Gastrocnemius medialis (tissue), 4 donors: Measurements from ENCODE around the gene ATXN1. TPM values are rescaled to one million over a fixed set of nuclear protein-coding genes. Genes with fewer than 3 reads are reported as not detected.
A peak's percentile ranks its signal among the peaks of the same experiment; 100 is the strongest.
"Not testable (repeated sequence)": the region's sequence is repeated elsewhere in the genome, so short reads cannot be mapped to it uniquely, and the experiment has no call there.

Source experiments
- ATAC-seq, 2 donors: fragments of 150-250 bp; one replicate each; pipeline ENCODE4 v1.9.1; 2016
- DNase-seq, 2 donors: peaks; one replicate each; pipeline ENCODE4 v3.0.0-alpha.2; 2019
- H3K27ac ChIP-seq, 4 donors: fragments of 200-600 bp; sonication (generic); 1 replicate in 1 of 4; 2 replicates in 3 of 4; pipeline ENCODE4 v1.5.1; 2016 to 2018; ENCODE audit warnings: mild to moderate bottlenecking in 2 of 4, moderate library complexity in 1 of 4
- H3K27me3 ChIP-seq, 3 donors: fragments of 200-600 bp; sonication (generic) in 2 of 3; 1 replicate in 1 of 3; 2 replicates in 2 of 3; pipeline versions ENCODE4 v1.5.1 to v1.6.0; 2016 to 2019; ENCODE audit warnings: mild to moderate bottlenecking in 1 of 3, moderate library complexity in 1 of 3
- H3K36me3 ChIP-seq, 2 donors: fragments of 200-600 bp; sonication (generic) in 1 of 2; one replicate each; pipeline ENCODE4 v1.5.1; 2017 to 2018
- H3K4me1 ChIP-seq, 2 donors: fragments of 200-600 bp; sonication (generic) in 1 of 2; one replicate each; pipeline ENCODE4 v1.5.1; 2016 to 2017; ENCODE audit warnings: mild to moderate bottlenecking in 2 of 2
- H3K4me3 ChIP-seq, 4 donors: fragments of 200-600 bp; sonication (generic) in 3 of 4; 1 replicate in 1 of 4; 2 replicates in 3 of 4; pipeline ENCODE4 v1.5.1; 2016 to 2019; ENCODE audit warnings: mild to moderate bottlenecking in 2 of 4
- H3K9me3 ChIP-seq, 3 donors: fragments of 200-600 bp; sonication (generic) in 2 of 3; 1 replicate in 1 of 3; 2 replicates in 2 of 3; pipeline ENCODE4 v1.5.1; 2016 to 2019
- POLR2A ChIP-seq, 2 donors: fragments of 450-650 bp; IDR thresholded peaks; one replicate each; pipeline ENCODE4 v1.6.1; 2017; ENCODE audit warnings: antibody characterized with exemption in 2 of 2, mild to moderate bottlenecking in 2 of 2, moderate library complexity in 2 of 2
- in situ Hi-C, 4 donors: fragments of 200-750 bp; cut with MboI; loops; one replicate each; pipeline versions ENCODE4 v1.15.0 to v1.8.0; 2017; ENCODE audit warnings: low sequenced_read_pairs in 4 of 4
- intact Hi-C: fragments of 100-400 bp; cut with DNase I; formaldehyde crosslinking; loops from one replicate; pipeline ENCODE4 v1.15.1; 2023; ENCODE audit warnings: low total_unique reads
- total RNA-seq, 4 donors: library from RNA; depleted of rRNA; stranded (reverse); fragments of >200 nt; gene quantifications; one replicate each; pipeline versions ENCODE4 v1.1.0 to v1.2.3, GENCODE V29; 2016
- TF ChIP-seq, protein P1 (sequence below), 5 experiments: fragments of 450-650 bp in 3 of 5; fragments of 200-600 bp in 2 of 5; sonication (generic) in 2 of 5; IDR thresholded peaks in 4 of 5; conservative IDR thresholded peaks in 1 of 5; 1 replicate in 4 of 5; 2 replicates in 1 of 5; pipeline ENCODE4 v1.5.1; 2016 to 2019; ENCODE audit warnings: antibody characterized with exemption in 5 of 5, mild to moderate bottlenecking in 3 of 5, moderate library complexity in 3 of 5

The ATXN1 gene
- total RNA-seq, 4 donors from 2014 or later: 21.8 to 42.9 (median 33.1) TPM

- ATAC-seq (no peak), DNase-seq (no peak)
- in situ Hi-C loops (no loop called here), intact Hi-C loops (no loop called here)
- Histone ChIP-seq H3K4me1 (peaks cover 10 to 21% of the 10 kb centered on the region in 2 donors), H3K36me3 (no peaks in the 10 kb centered on the region), H3K27ac (no peak overlapping the region), H3K27me3 (no peaks in the 10 kb centered on the region), H3K4me3 (no peak overlapping the region), H3K9me3 (no peaks in the 10 kb centered on the region)
- TF ChIP-seq, protein P1, sequence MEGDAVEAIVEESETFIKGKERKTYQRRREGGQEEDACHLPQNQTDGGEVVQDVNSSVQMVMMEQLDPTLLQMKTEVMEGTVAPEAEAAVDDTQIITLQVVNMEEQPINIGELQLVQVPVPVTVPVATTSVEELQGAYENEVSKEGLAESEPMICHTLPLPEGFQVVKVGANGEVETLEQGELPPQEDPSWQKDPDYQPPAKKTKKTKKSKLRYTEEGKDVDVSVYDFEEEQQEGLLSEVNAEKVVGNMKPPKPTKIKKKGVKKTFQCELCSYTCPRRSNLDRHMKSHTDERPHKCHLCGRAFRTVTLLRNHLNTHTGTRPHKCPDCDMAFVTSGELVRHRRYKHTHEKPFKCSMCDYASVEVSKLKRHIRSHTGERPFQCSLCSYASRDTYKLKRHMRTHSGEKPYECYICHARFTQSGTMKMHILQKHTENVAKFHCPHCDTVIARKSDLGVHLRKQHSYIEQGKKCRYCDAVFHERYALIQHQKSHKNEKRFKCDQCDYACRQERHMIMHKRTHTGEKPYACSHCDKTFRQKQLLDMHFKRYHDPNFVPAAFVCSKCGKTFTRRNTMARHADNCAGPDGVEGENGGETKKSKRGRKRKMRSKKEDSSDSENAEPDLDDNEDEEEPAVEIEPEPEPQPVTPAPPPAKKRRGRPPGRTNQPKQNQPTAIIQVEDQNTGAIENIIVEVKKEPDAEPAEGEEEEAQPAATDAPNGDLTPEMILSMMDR (IDR thresholded peaks at IDR 0.05 in 4 of 5, conservative IDR thresholded peaks at IDR 0.05 in 1 of 5): no peak
- TF ChIP-seq POLR2A (IDR thresholded peaks at IDR 0.05): no peak
Observed at GRCh38 chr6:16386057-16386456, 375.2 kb downstream of the ATXN1 start.

DNA sequence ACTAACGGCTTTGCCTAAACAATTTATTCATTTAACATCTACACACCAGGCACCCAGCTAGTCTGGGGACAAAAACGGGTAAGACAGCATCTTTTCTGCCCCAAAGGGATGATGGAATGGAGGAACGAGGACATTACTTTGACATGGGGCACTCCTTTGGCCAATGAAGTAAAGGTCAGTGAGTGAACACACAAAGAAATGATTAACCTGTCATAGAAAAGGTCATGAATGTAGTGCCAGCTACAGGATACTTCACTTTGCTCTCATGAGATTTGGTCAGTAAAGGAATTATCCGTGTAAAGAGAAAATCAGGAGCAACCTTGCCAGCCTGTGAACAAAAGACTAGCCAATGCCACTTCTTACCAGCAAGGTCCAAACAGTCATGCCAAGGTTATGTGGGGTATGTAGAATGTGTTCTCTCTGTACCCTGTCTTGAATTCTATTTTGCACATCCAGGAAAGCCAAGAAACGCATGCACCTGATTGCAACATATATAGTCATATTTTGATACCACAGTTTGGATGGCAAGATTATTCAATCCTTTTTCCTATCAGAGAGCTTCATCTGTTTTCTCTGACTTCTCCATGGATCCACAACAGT is 377.6 kb downstream of the ATXN1 start:
- H3K27ac ChIP-seq: peak overlapping the region in 2 of 4 donors; percentile 52 to 63
- no peak overlapping the region for H3K4me3 ChIP-seq
- ATAC-seq: peak; percentile 58 to 71
- no peak for TF ChIP-seq POLR2A (IDR thresholded peaks at IDR 0.05)
- TF ChIP-seq, protein P1 (IDR thresholded peaks at IDR 0.05 in 4 of 5, conservative IDR thresholded peaks at IDR 0.05 in 1 of 5): no peak
- H3K27me3 ChIP-seq: no peaks in the 10 kb centered on the region
- no peaks in the 10 kb centered on the region for H3K36me3 ChIP-seq
- DNase-seq: no peak
- intact Hi-C loops (no loop called here), in situ Hi-C loops (no loop called here)
- H3K9me3 ChIP-seq: no peaks in the 10 kb centered on the region
- H3K4me1 ChIP-seq: peaks cover 18 to 24% of the 10 kb centered on the region in 2 donors

DNA sequence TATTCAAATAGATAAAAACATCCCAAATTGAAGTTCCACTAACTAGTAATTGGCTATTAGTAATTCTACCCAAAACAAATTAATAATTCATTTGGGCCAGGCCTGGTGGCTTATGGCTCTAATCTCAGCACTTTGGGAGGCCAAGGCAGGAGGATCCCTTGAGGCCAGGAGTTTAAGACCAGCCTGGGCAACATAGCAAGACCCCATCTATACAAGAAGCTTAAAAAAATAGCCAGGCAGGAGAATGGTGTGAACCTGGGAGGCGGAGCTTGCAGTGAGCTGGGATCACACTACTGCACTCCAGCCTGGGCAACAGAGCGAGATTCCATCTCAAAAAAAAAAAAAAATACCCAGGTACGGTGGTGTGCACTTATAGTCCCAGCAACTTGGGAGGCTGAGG is 379.3 kb downstream of the ATXN1 start:
- ATAC-seq, H3K4me3 ChIP-seq, H3K36me3 ChIP-seq, in situ Hi-C loops, H3K9me3 ChIP-seq, intact Hi-C loops, H3K27me3 ChIP-seq, DNase-seq, H3K27ac ChIP-seq: not testable (repeated sequence)
- peaks cover 23 to 30% of the 10 kb centered on the region in 2 donors for H3K4me1 ChIP-seq

GRCh38 chr6:16380220-16380809 is 380.9 kb downstream of the ATXN1 start:
- ATAC-seq (peak in 1 of 2 donors; percentile 54), DNase-seq (no peak)
- H3K27ac ChIP-seq: no peak overlapping the region
- in situ Hi-C loops: no loop called here
- intact Hi-C loops: no loop called here
- no peak for TF ChIP-seq POLR2A (IDR thresholded peaks at IDR 0.05)
- H3K36me3 ChIP-seq: no peaks in the 10 kb centered on the region
- H3K27me3 ChIP-seq: no peaks in the 10 kb centered on the region
- peaks cover 34 to 47% of the 10 kb centered on the region in 2 donors for H3K4me1 ChIP-seq
- H3K4me3 ChIP-seq: no peak overlapping the region
- no peaks in the 10 kb centered on the region for H3K9me3 ChIP-seq

- intact Hi-C loops, H3K9me3 ChIP-seq, H3K4me3 ChIP-seq, ATAC-seq, in situ Hi-C loops, DNase-seq, H3K36me3 ChIP-seq, H3K27me3 ChIP-seq, H3K27ac ChIP-seq: not testable (repeated sequence)
- H3K4me1 ChIP-seq: peaks cover 27 to 36% of the 10 kb centered on the region in 2 donors
Observed at GRCh38 chr6:16378360-16378759, 382.9 kb downstream of the ATXN1 start.

DNA sequence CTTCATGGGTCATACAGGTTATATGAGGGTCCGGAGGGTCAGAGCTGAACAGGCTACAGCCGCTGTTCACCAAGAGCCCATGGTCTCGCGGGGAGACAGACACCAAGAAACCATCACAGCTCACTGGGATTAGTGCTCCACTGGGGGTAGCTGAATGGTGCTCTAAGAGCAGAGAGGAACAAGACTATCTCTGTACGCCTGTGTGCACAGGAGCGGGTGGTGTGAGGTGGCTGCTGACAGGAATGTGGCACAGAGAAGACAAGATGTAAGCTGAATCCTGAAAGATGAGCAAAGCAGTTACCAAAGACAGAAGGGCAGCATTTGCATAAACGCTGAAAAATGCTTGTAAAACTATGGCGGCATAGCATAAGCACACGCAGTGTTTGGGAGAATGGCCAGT is 383.8 kb downstream of the ATXN1 start:
- H3K4me3 ChIP-seq: no peak overlapping the region
- intact Hi-C loops: no loop called here
- in situ Hi-C loops: no loop called here
- no peaks in the 10 kb centered on the region for H3K36me3 ChIP-seq
- no peaks in the 10 kb centered on the region for H3K27me3 ChIP-seq
- ATAC-seq (no peak), DNase-seq (no peak)
- no peak overlapping the region for H3K27ac ChIP-seq
- H3K4me1 ChIP-seq: peaks cover 24 to 31% of the 10 kb centered on the region in 2 donors
- TF ChIP-seq, protein P1 (IDR thresholded peaks at IDR 0.05 in 4 of 5, conservative IDR thresholded peaks at IDR 0.05 in 1 of 5): no peak
- no peak for TF ChIP-seq POLR2A (IDR thresholded peaks at IDR 0.05)
- no peaks in the 10 kb centered on the region for H3K9me3 ChIP-seq
